ENCODE measurements around the gene CLEC2L. TPM values are rescaled to one million over a fixed set of nuclear protein-coding genes. Genes with fewer than 3 reads are reported as not detected.

The CLEC2L gene
- total and polyA plus RNA-seq, 2 experiments from 2014 or later = not detected

- no peak overlapping the region for H2AFZ ChIP-seq
- H3K4me2 ChIP-seq = no peak overlapping the region
- no peaks in the 10 kb centered on the region for H3K79me2 ChIP-seq
- no peaks in the 10 kb centered on the region for H3K9me2 ChIP-seq (replicated peaks; ENCODE audit: insufficient read depth)
- TF ChIP-seq EZH2phosphoT487 (IDR thresholded peaks at IDR 0.05; ENCODE audit: low read depth, severe bottlenecking, unreplicated experiment) (no peak), EZH2 (IDR thresholded peaks at IDR 0.05; ENCODE audit: borderline replicate concordance) (no peak)
- no peaks in the 10 kb centered on the region for H3K36me3 ChIP-seq (replicated peaks; ENCODE audit: insufficient read depth, low read depth)
- no peak for DNase-seq (ENCODE audit: low spot score)
- no peak overlapping the region for H3K4me3 ChIP-seq
- H3K27ac ChIP-seq = no peak overlapping the region
- no peaks in the 10 kb centered on the region for H3K27me3 ChIP-seq
- no peaks in the 10 kb centered on the region for H3K4me1 ChIP-seq (ENCODE audit: insufficient read depth)
- no peaks in the 10 kb centered on the region for H4K20me1 ChIP-seq (ENCODE audit: insufficient read depth, poor library complexity, severe bottlenecking)
- WGBS (ENCODE audit: low lambda C conversion rate, missing lambda C conversion rate) = 95% methylated on average over 6 of the region's 6 CpGs
- no peaks in the 10 kb centered on the region for H3K9me3 ChIP-seq (ENCODE audit: low read depth)
Observed at GRCh38 chr7:139566075-139566474, 42.6 kb downstream of the CLEC2L start.

GRCh38 chr7:139566736-139567646, 43.5 kb downstream of the CLEC2L start:
- WGBS (ENCODE audit: low lambda C conversion rate, missing lambda C conversion rate) = 84% methylated on average over 15 of the region's 15 CpGs
- Histone ChIP-seq H3K27ac (no peak overlapping the region), H3K4me3 (no peak overlapping the region), H3K4me2 (no peak overlapping the region), H3K79me2 (no peaks in the 10 kb centered on the region), H4K20me1 (ENCODE audit: insufficient read depth, poor library complexity, severe bottlenecking) (no peaks in the 10 kb centered on the region), H3K9me2 (replicated peaks; ENCODE audit: insufficient read depth) (no peaks in the 10 kb centered on the region), H2AFZ (no peak overlapping the region), H3K27me3 (no peaks in the 10 kb centered on the region), H3K9me3 (ENCODE audit: low read depth) (no peaks in the 10 kb centered on the region), H3K36me3 (replicated peaks; ENCODE audit: insufficient read depth, low read depth) (no peaks in the 10 kb centered on the region), H3K4me1 (ENCODE audit: insufficient read depth) (no peaks in the 10 kb centered on the region)
- TF ChIP-seq EZH2 (IDR thresholded peaks at IDR 0.05; ENCODE audit: borderline replicate concordance) (no peak), EZH2phosphoT487 (IDR thresholded peaks at IDR 0.05; ENCODE audit: low read depth, severe bottlenecking, unreplicated experiment) (no peak)
- DNase-seq (ENCODE audit: low spot score) = no peak

GRCh38 chr7:139567647-139568345, 44.3 kb downstream of the CLEC2L start:
- no peak overlapping the region for H3K27ac ChIP-seq
- DNase-seq (ENCODE audit: low spot score) = no peak
- 82% methylated on average over 14 of the region's 14 CpGs for WGBS (ENCODE audit: low lambda C conversion rate, missing lambda C conversion rate)
- no peaks in the 10 kb centered on the region for H3K79me2 ChIP-seq
- H4K20me1 ChIP-seq (ENCODE audit: insufficient read depth, poor library complexity, severe bottlenecking) = no peaks in the 10 kb centered on the region
- no peak overlapping the region for H3K4me2 ChIP-seq
- no peaks in the 10 kb centered on the region for H3K36me3 ChIP-seq (replicated peaks; ENCODE audit: insufficient read depth, low read depth)
- no peaks in the 10 kb centered on the region for H3K27me3 ChIP-seq
- no peak overlapping the region for H3K4me3 ChIP-seq
- no peaks in the 10 kb centered on the region for H3K4me1 ChIP-seq (ENCODE audit: insufficient read depth)
- H3K9me3 ChIP-seq (ENCODE audit: low read depth) = no peaks in the 10 kb centered on the region
- no peaks in the 10 kb centered on the region for H3K9me2 ChIP-seq (replicated peaks; ENCODE audit: insufficient read depth)
- TF ChIP-seq EZH2 (IDR thresholded peaks at IDR 0.05; ENCODE audit: borderline replicate concordance) (no peak), EZH2phosphoT487 (IDR thresholded peaks at IDR 0.05; ENCODE audit: low read depth, severe bottlenecking, unreplicated experiment) (no peak)
- TF ChIP-seq, protein P1, sequence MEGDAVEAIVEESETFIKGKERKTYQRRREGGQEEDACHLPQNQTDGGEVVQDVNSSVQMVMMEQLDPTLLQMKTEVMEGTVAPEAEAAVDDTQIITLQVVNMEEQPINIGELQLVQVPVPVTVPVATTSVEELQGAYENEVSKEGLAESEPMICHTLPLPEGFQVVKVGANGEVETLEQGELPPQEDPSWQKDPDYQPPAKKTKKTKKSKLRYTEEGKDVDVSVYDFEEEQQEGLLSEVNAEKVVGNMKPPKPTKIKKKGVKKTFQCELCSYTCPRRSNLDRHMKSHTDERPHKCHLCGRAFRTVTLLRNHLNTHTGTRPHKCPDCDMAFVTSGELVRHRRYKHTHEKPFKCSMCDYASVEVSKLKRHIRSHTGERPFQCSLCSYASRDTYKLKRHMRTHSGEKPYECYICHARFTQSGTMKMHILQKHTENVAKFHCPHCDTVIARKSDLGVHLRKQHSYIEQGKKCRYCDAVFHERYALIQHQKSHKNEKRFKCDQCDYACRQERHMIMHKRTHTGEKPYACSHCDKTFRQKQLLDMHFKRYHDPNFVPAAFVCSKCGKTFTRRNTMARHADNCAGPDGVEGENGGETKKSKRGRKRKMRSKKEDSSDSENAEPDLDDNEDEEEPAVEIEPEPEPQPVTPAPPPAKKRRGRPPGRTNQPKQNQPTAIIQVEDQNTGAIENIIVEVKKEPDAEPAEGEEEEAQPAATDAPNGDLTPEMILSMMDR (IDR thresholded peaks at IDR 0.05; ENCODE audit: poor library complexity) = no peak
- H2AFZ ChIP-seq = no peak overlapping the region

- Histone ChIP-seq H3K4me3 (no peak overlapping the region), H4K20me1 (ENCODE audit: insufficient read depth, poor library complexity, severe bottlenecking) (no peaks in the 10 kb centered on the region), H3K4me2 (no peak overlapping the region), H3K9me3 (ENCODE audit: low read depth) (no peaks in the 10 kb centered on the region), H3K4me1 (ENCODE audit: insufficient read depth) (no peaks in the 10 kb centered on the region), H3K27ac (no peak overlapping the region), H3K36me3 (replicated peaks; ENCODE audit: insufficient read depth, low read depth) (no peaks in the 10 kb centered on the region), H3K79me2 (no peaks in the 10 kb centered on the region), H2AFZ (no peak overlapping the region), H3K9me2 (replicated peaks; ENCODE audit: insufficient read depth) (no peaks in the 10 kb centered on the region), H3K27me3 (no peaks in the 10 kb centered on the region)
- TF ChIP-seq, protein P1 (IDR thresholded peaks at IDR 0.05; ENCODE audit: poor library complexity) = no peak
- no peak for TF ChIP-seq EZH2phosphoT487 (IDR thresholded peaks at IDR 0.05; ENCODE audit: low read depth, severe bottlenecking, unreplicated experiment)
- TF ChIP-seq EZH2 (IDR thresholded peaks at IDR 0.05; ENCODE audit: borderline replicate concordance) = no peak
- no peak for DNase-seq (ENCODE audit: low spot score)
- WGBS (ENCODE audit: low lambda C conversion rate, missing lambda C conversion rate) = 91% methylated on average over 6 of the region's 6 CpGs
Observed at GRCh38 chr7:139568346-139568675, 44.8 kb downstream of the CLEC2L start.

All from hepatocyte (in vitro differentiated cells).